ENCODE results near the gene RABGAP1L. TPM values are rescaled to one million over a fixed set of nuclear protein-coding genes. Genes with fewer than 3 reads are reported as not detected.

The RABGAP1L gene
- total RNA-seq, 1 donor from 2014 or later, result 46.0 TPM

DNA sequence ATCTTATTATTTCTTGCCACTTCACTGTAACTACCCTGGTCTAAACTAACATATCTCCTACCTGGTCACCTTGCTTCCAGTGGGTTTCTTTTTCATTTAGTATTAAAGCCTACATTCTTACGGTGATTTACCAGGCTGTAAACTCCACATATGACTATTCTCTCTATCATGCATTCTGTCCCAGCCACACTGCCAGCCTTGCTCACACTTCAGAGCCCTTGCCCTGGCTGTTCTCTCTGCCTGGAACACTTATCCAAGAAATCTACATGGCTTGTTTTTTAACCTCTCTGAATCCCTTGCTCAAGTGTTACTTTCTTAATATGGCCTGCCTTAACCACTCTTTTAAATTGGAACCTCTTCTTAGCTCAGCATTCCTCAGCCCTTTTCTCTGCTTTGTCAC lies 501.2 kb downstream of the RABGAP1L start:
- Mint-ChIP-seq H3K36me3 (no peaks in the 10 kb centered on the region), H3K27ac (no peak overlapping the region), H3K4me1 (no peaks in the 10 kb centered on the region), H3K27me3 (ENCODE audit: insufficient read depth, low read depth) (peaks cover 2% of the 10 kb centered on the region), H3K4me3 (no peak overlapping the region), H3K9me3 (no peaks in the 10 kb centered on the region)
- no peaks in the 10 kb centered on the region for H4K20me1 ChIP-seq (ENCODE audit: low read depth)
- no peak overlapping the region for H3K4me3 ChIP-seq
- H2AFZ ChIP-seq (replicated peaks), result no peak overlapping the region
- no peak overlapping the region for H3K4me2 ChIP-seq
- H3K27me3 ChIP-seq, result no peaks in the 10 kb centered on the region
- H3K4me1 ChIP-seq, result no peaks in the 10 kb centered on the region
- H3F3A ChIP-seq (ENCODE audit: low read depth), result no peaks in the 10 kb centered on the region
- H3K36me3 ChIP-seq, result no peaks in the 10 kb centered on the region
- DNase-seq (ENCODE audit: low spot score), result no peak
- H3K79me2 ChIP-seq (ENCODE audit: low read depth), result no peaks in the 10 kb centered on the region
- no peak overlapping the region for H3K27ac ChIP-seq
- no peak for TF ChIP-seq EZH2 (IDR thresholded peaks at IDR 0.05)
- no peak for TF ChIP-seq EZH2phosphoT487 (IDR thresholded peaks at IDR 0.05)
- TF ChIP-seq, protein P1, sequence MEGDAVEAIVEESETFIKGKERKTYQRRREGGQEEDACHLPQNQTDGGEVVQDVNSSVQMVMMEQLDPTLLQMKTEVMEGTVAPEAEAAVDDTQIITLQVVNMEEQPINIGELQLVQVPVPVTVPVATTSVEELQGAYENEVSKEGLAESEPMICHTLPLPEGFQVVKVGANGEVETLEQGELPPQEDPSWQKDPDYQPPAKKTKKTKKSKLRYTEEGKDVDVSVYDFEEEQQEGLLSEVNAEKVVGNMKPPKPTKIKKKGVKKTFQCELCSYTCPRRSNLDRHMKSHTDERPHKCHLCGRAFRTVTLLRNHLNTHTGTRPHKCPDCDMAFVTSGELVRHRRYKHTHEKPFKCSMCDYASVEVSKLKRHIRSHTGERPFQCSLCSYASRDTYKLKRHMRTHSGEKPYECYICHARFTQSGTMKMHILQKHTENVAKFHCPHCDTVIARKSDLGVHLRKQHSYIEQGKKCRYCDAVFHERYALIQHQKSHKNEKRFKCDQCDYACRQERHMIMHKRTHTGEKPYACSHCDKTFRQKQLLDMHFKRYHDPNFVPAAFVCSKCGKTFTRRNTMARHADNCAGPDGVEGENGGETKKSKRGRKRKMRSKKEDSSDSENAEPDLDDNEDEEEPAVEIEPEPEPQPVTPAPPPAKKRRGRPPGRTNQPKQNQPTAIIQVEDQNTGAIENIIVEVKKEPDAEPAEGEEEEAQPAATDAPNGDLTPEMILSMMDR (IDR thresholded peaks at IDR 0.05), result no peak
- no peaks in the 10 kb centered on the region for H3K9me3 ChIP-seq (ENCODE audit: low read depth)
- H3K9ac ChIP-seq, result no peak overlapping the region

DNA sequence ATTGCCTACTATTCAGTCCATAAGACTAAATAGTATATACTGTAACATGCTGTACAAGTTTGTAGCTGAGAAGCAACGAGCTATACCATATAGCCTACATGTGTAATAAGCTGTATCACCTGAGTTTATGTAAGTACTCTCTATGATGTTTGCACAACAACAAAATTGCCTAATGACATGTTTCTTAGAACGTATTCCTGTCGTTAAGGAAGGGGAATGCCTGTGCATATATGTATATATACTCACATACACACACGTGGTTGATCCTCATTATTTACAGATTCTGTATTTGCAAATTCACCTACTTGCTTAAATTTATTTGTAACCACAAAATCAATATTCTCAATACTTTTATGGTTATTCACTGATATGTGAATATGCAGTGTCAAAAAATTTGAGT lies 504.0 kb downstream of the RABGAP1L start:
- no peak overlapping the region for H3K4me2 ChIP-seq
- Mint-ChIP-seq H3K27me3 (ENCODE audit: insufficient read depth, low read depth) (peaks cover 2% of the 10 kb centered on the region), H3K36me3 (no peaks in the 10 kb centered on the region)

DNA sequence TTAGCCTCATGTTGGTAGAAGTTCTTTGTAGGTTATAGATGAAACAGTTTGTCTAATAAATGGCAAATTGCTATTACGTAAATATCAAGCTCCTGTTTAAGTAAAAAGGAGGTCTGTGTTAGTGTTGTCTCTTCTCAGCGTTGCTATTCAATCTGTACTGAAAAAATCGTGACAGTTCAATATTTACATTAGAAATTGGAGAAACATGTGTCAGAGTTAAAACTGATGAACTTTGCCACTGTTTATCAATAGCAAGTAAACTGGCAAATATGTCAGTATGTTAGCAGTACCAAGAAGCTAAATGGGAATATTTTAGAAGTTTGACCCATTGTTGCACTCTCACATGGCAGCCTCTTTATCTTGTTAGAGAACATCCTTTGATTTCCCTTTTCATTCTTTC lies 506.9 kb downstream of the RABGAP1L start:
- H3K9me3 Mint-ChIP-seq, result peaks cover 4% of the 10 kb centered on the region

More for the DNA sequence above, 504.0 kb downstream of the RABGAP1L start:
- no peaks in the 10 kb centered on the region for H3F3A ChIP-seq (ENCODE audit: low read depth)
- H3K79me2 ChIP-seq (ENCODE audit: low read depth), result no peaks in the 10 kb centered on the region
- no peak for DNase-seq (ENCODE audit: low spot score)
- no peaks in the 10 kb centered on the region for H3K4me1 Mint-ChIP-seq
- no peak overlapping the region for H3K27ac ChIP-seq
- no peaks in the 10 kb centered on the region for H3K4me1 ChIP-seq
- no peaks in the 10 kb centered on the region for H3K27me3 ChIP-seq
- no peaks in the 10 kb centered on the region for H3K9me3 ChIP-seq (ENCODE audit: low read depth)
- H3K4me3 Mint-ChIP-seq, result no peak overlapping the region
- no peak for TF ChIP-seq EZH2 (IDR thresholded peaks at IDR 0.05)
- TF ChIP-seq, protein P1 (IDR thresholded peaks at IDR 0.05), result no peak
- TF ChIP-seq EZH2phosphoT487 (IDR thresholded peaks at IDR 0.05), result no peak
- H3K4me3 ChIP-seq, result no peak overlapping the region
- no peak overlapping the region for H2AFZ ChIP-seq (replicated peaks)
- no peak overlapping the region for H3K27ac Mint-ChIP-seq
- H4K20me1 ChIP-seq (ENCODE audit: low read depth), result no peaks in the 10 kb centered on the region
- H3K36me3 ChIP-seq, result no peaks in the 10 kb centered on the region
- no peaks in the 10 kb centered on the region for H3K9me3 Mint-ChIP-seq
- H3K9ac ChIP-seq, result no peak overlapping the region

More for the DNA sequence above, 506.9 kb downstream of the RABGAP1L start:
- H3K9me3 ChIP-seq (ENCODE audit: low read depth), result no peaks in the 10 kb centered on the region
- TF ChIP-seq EZH2phosphoT487 (IDR thresholded peaks at IDR 0.05) (no peak), EZH2 (IDR thresholded peaks at IDR 0.05) (no peak)
- TF ChIP-seq, protein P1 (IDR thresholded peaks at IDR 0.05), result no peak
- no peaks in the 10 kb centered on the region for H3K36me3 ChIP-seq
- Mint-ChIP-seq H3K36me3 (no peaks in the 10 kb centered on the region), H3K4me3 (no peak overlapping the region), H3K27ac (no peak overlapping the region), H3K4me1 (no peaks in the 10 kb centered on the region), H3K27me3 (ENCODE audit: insufficient read depth, low read depth) (peaks cover 2% of the 10 kb centered on the region)
- H3K4me3 ChIP-seq, result no peak overlapping the region
- no peaks in the 10 kb centered on the region for H3K4me1 ChIP-seq
- H3F3A ChIP-seq (ENCODE audit: low read depth), result no peaks in the 10 kb centered on the region
- no peak overlapping the region for H3K4me2 ChIP-seq
- H3K79me2 ChIP-seq (ENCODE audit: low read depth), result no peaks in the 10 kb centered on the region
- H3K27me3 ChIP-seq, result no peaks in the 10 kb centered on the region
- no peak overlapping the region for H2AFZ ChIP-seq (replicated peaks)
- H3K27ac ChIP-seq, result no peak overlapping the region
- no peaks in the 10 kb centered on the region for H4K20me1 ChIP-seq (ENCODE audit: low read depth)
- no peak overlapping the region for H3K9ac ChIP-seq
- DNase-seq (ENCODE audit: low spot score), result no peak
